Neuronal stem cell (in vitro differentiated cells): ENCODE results near the gene ENO4.

Experiments
- DNase-seq: peaks from one replicate; pipeline ENCODE4 v3.0.0-alpha.2; 2013; ENCODE audit warnings: low spot score
- H2AFZ ChIP-seq: one replicate; pipeline ENCODE4 v1.6.1; 2013; ENCODE audit warnings: mild to moderate bottlenecking, low read length, inconsistent platforms
- H2AK5ac ChIP-seq: 2 replicates; pipeline ENCODE4 v1.6.1; 2013; ENCODE audit warnings: low read depth, mild to moderate bottlenecking, inconsistent platforms, low read length, moderate library complexity, mixed read lengths
- H2BK120ac ChIP-seq: 2 replicates; pipeline ENCODE4 v1.6.1; 2013; ENCODE audit warnings: low read depth, mild to moderate bottlenecking, inconsistent platforms, low read length, moderate library complexity, mixed read lengths
- H2BK12ac ChIP-seq: one replicate; pipeline ENCODE4 v1.6.1; 2013; ENCODE audit warnings: low read length, inconsistent platforms
- H2BK15ac ChIP-seq: 2 replicates; pipeline ENCODE4 v1.6.1; 2013; ENCODE audit warnings: mild to moderate bottlenecking, low read length, inconsistent platforms, mixed read lengths
- H2BK5ac ChIP-seq: one replicate; pipeline ENCODE4 v1.6.1; 2013; ENCODE audit warnings: inconsistent platforms, mild to moderate bottlenecking, low read length, moderate library complexity
- H3K14ac ChIP-seq: one replicate; pipeline ENCODE4 v1.6.1; 2013; ENCODE audit warnings: low read length, inconsistent platforms
- H3K18ac ChIP-seq: 2 replicates; pipeline ENCODE4 v1.6.1; 2013; ENCODE audit warnings: low read length, inconsistent platforms
- H3K23ac ChIP-seq: 2 replicates; pipeline ENCODE4 v1.6.1; 2013; ENCODE audit warnings: low read depth, mild to moderate bottlenecking, mixed read lengths, low read length, inconsistent platforms; ENCODE audit not compliant: poor library complexity
- H3K27ac ChIP-seq: replicated peaks from 3 replicates; pipeline ENCODE4 v1.5.1; 2013; ENCODE audit warnings: low read length, inconsistent platforms
- H3K27me3 ChIP-seq, 3 experiments: 2 replicates each; pipeline ENCODE4 v1.6.1; 2013; ENCODE audit warnings: low read length in 3 of 3, mild to moderate bottlenecking in 2 of 3, inconsistent platforms in 1 of 3, low read depth in 1 of 3, mixed read lengths in 1 of 3, moderate library complexity in 1 of 3; ENCODE audit not compliant: control insufficient read depth in 3 of 3, insufficient read depth in 3 of 3
- H3K36me3 ChIP-seq, 2 donors: replicated peaks in 1 of 2; 2 replicates each; pipeline ENCODE4 v1.6.1; 2013; ENCODE audit warnings: low read length in 2 of 2; ENCODE audit not compliant: control insufficient read depth in 2 of 2, insufficient read depth in 2 of 2
- H3K4ac ChIP-seq: 2 replicates; pipeline ENCODE4 v1.6.1; 2013; ENCODE audit warnings: inconsistent platforms, mild to moderate bottlenecking, low read length, moderate library complexity
- H3K4me1 ChIP-seq, 2 donors: 1 replicate in 1 of 2; 2 replicates in 1 of 2; pipeline ENCODE4 v1.6.1; 2013; ENCODE audit warnings: low read length in 2 of 2, low read depth in 1 of 2; ENCODE audit not compliant: control insufficient read depth in 2 of 2, insufficient read depth in 1 of 2
- H3K4me2 ChIP-seq: one replicate; pipeline ENCODE4 v1.6.1; 2013; ENCODE audit warnings: mild to moderate bottlenecking, low read length, inconsistent platforms; ENCODE audit not compliant: insufficient read depth, poor library complexity, severe bottlenecking
- H3K4me3 ChIP-seq, 2 donors: 2 replicates each; pipeline ENCODE4 v1.5.1; 2013; ENCODE audit warnings: low read length in 2 of 2, mild to moderate bottlenecking in 2 of 2, inconsistent platforms in 1 of 2, moderate library complexity in 1 of 2
- H3K79me1 ChIP-seq: one replicate; pipeline ENCODE4 v1.6.1; 2013; ENCODE audit warnings: low read depth, mild to moderate bottlenecking, inconsistent platforms, low read length, moderate library complexity
- H3K9ac ChIP-seq: one replicate; pipeline ENCODE4 v1.6.1; 2013; ENCODE audit warnings: mild to moderate bottlenecking, low read depth, low read length, inconsistent platforms; ENCODE audit not compliant: poor library complexity
- H3K9me3 ChIP-seq, 2 donors: replicated peaks in 1 of 2; 2 replicates each; pipeline versions ENCODE3 to v1.6.1; 2013; ENCODE audit warnings: low read length in 2 of 2, mild to moderate bottlenecking in 2 of 2, inconsistent platforms in 1 of 2, low read depth in 1 of 2, mixed read lengths in 1 of 2, moderate library complexity in 1 of 2; ENCODE audit not compliant: control insufficient read depth in 2 of 2, insufficient read depth in 1 of 2
- H4K8ac ChIP-seq: one replicate; pipeline ENCODE4 v1.6.1; 2013; ENCODE audit warnings: low read depth, mild to moderate bottlenecking, inconsistent platforms, low read length, moderate library complexity
- H4K91ac ChIP-seq: one replicate; pipeline ENCODE4 v1.6.1; 2013; ENCODE audit warnings: low read length, low read depth, mild to moderate bottlenecking, inconsistent platforms; ENCODE audit not compliant: poor library complexity
- WGBS, 2 donors: extraction: QIAGEN DNeasy Blood & Tissue Kit; methylation state at CpG; one replicate each; pipeline ENCODE4 v1.1.7; 2013; ENCODE audit warnings: missing lambda C conversion rate in 2 of 2, mixed read lengths in 1 of 2; ENCODE audit not compliant: insufficient read length in 2 of 2, insufficient replicate concordance in 1 of 2; ENCODE audit errors: extremely low coverage in 2 of 2; 5-methylcytosine and 5-hydroxymethylcytosine counted together

Gene ENO4

GRCh38 chr10:116915340-116915739 is 66.0 kb downstream of the ENO4 start:
- H2BK12ac ChIP-seq = no peak overlapping the region
- H3K9me3 ChIP-seq = no peaks in the 10 kb centered on the region
- no peak overlapping the region for H4K91ac ChIP-seq
- H3K4me2 ChIP-seq = no peak overlapping the region
- H3K27me3 ChIP-seq = no peaks in the 10 kb centered on the region
- no peak overlapping the region for H3K4me3 ChIP-seq
- peaks cover 0 to 3% of the 10 kb centered on the region in 2 donors for H3K4me1 ChIP-seq
- H3K23ac ChIP-seq = no peak overlapping the region
- DNase-seq = no peak
- H2BK5ac ChIP-seq = no peak overlapping the region
- no peak overlapping the region for H2AK5ac ChIP-seq
- no peak overlapping the region for H4K8ac ChIP-seq
- no peaks in the 10 kb centered on the region for H3K79me1 ChIP-seq
- no peak overlapping the region for H3K4ac ChIP-seq
- no peak overlapping the region for H2AFZ ChIP-seq
- H2BK120ac ChIP-seq = no peak overlapping the region
- WGBS, 2 donors = no CpG with 5 or more reads among the region's 2 CpGs
- H2BK15ac ChIP-seq = no peak overlapping the region
- H3K18ac ChIP-seq = no peak overlapping the region
- H3K9ac ChIP-seq = no peak overlapping the region
- H3K27ac ChIP-seq = no peak overlapping the region
- H3K36me3 ChIP-seq = no peaks in the 10 kb centered on the region
- no peak overlapping the region for H3K14ac ChIP-seq

GRCh38 chr10:116917481-116917880 is 68.2 kb downstream of the ENO4 start:
- no peak for DNase-seq
- H2BK12ac ChIP-seq = no peak overlapping the region
- H3K23ac ChIP-seq = no peak overlapping the region
- H3K27me3 ChIP-seq = no peaks in the 10 kb centered on the region
- H3K14ac ChIP-seq = no peak overlapping the region
- no peak overlapping the region for H3K27ac ChIP-seq
- H3K4ac ChIP-seq = no peak overlapping the region
- H4K8ac ChIP-seq = no peak overlapping the region
- no peak overlapping the region for H2AFZ ChIP-seq
- no peaks in the 10 kb centered on the region for H3K79me1 ChIP-seq
- no peaks in the 10 kb centered on the region for H3K36me3 ChIP-seq
- H3K4me1 ChIP-seq = no peaks in the 10 kb centered on the region
- no peak overlapping the region for H3K18ac ChIP-seq
- WGBS, 2 donors = no CpG with 5 or more reads among the region's 3 CpGs
- no peak overlapping the region for H3K9ac ChIP-seq
- H3K9me3 ChIP-seq = no peaks in the 10 kb centered on the region
- no peak overlapping the region for H3K4me2 ChIP-seq
- no peak overlapping the region for H2BK5ac ChIP-seq
- H4K91ac ChIP-seq = no peak overlapping the region
- H3K4me3 ChIP-seq = no peak overlapping the region
- H2BK15ac ChIP-seq = no peak overlapping the region
- no peak overlapping the region for H2BK120ac ChIP-seq
- H2AK5ac ChIP-seq = no peak overlapping the region

- Histone ChIP-seq H2BK5ac (no peak overlapping the region), H3K4me2 (no peak overlapping the region), H3K4ac (no peak overlapping the region), H4K8ac (no peak overlapping the region), H3K9me3 (no peaks in the 10 kb centered on the region), H3K4me1 (no peaks in the 10 kb centered on the region), H2BK15ac (no peak overlapping the region), H3K27me3 (no peaks in the 10 kb centered on the region), H3K79me1 (no peaks in the 10 kb centered on the region), H3K23ac (no peak overlapping the region), H2AK5ac (no peak overlapping the region), H4K91ac (no peak overlapping the region), H2AFZ (no peak overlapping the region), H3K36me3 (no peaks in the 10 kb centered on the region), H3K9ac (no peak overlapping the region), H3K27ac (no peak overlapping the region), H3K4me3 (no peak overlapping the region), H2BK12ac (no peak overlapping the region), H3K18ac (no peak overlapping the region), H3K14ac (no peak overlapping the region), H2BK120ac (no peak overlapping the region)
- WGBS, 2 donors = no CpG with 5 or more reads among the region's 2 CpGs
- no peak for DNase-seq
These were observed 69.3 kb downstream of the ENO4 start for GRCh38 chr10:116918583-116918982.

- Histone ChIP-seq H3K14ac (no peak overlapping the region), H3K4ac (no peak overlapping the region), H4K91ac (no peak overlapping the region), H3K27ac (no peak overlapping the region), H2BK120ac (no peak overlapping the region), H3K23ac (no peak overlapping the region), H2BK5ac (no peak overlapping the region), H3K79me1 (no peaks in the 10 kb centered on the region), H2BK15ac (no peak overlapping the region), H3K4me1 (no peaks in the 10 kb centered on the region), H4K8ac (no peak overlapping the region), H3K9ac (no peak overlapping the region), H3K18ac (no peak overlapping the region), H3K4me2 (no peak overlapping the region), H2BK12ac (no peak overlapping the region), H3K36me3 (no peaks in the 10 kb centered on the region), H3K9me3 (no peaks in the 10 kb centered on the region), H2AFZ (no peak overlapping the region), H2AK5ac (no peak overlapping the region), H3K4me3 (no peak overlapping the region), H3K27me3 (no peaks in the 10 kb centered on the region)
- no CpG with 5 or more reads among the region's 2 CpGs for WGBS, 2 donors
- DNase-seq = no peak
These were observed 69.9 kb downstream of the ENO4 start for GRCh38 chr10:116919164-116919563.
